BE2C (cell line): ENCODE data around the gene SPOCK2.

Experiments
- DNase-seq: peaks from one replicate; pipeline ENCODE4 v3.0.0-alpha.2; 2020
- H3K27me3 ChIP-seq: fragments of 250-450 bp; sonication (Bioruptor Pico); 2 replicates; pipeline ENCODE4 v1.5.1; 2020; ENCODE audit warnings: mild to moderate bottlenecking
- H3K36me3 ChIP-seq: fragments of 250-450 bp; sonication (Bioruptor Pico); 2 replicates; pipeline ENCODE4 v1.5.1; 2020; ENCODE audit warnings: mild to moderate bottlenecking
- H3K4me1 ChIP-seq: fragments of 250-450 bp; sonication (Bioruptor Pico); 2 replicates; pipeline ENCODE4 v1.5.1; 2020
- H3K4me3 ChIP-seq: 2 replicates; pipeline ENCODE4 v1.5.1; 2011; ENCODE audit warnings: low read depth, low read length
- H3K9me3 ChIP-seq: fragments of 250-450 bp; sonication (Bioruptor Pico); 2 replicates; pipeline ENCODE4 v1.5.1; 2020
- TF ChIP-seq, protein P1 (sequence below): IDR thresholded peaks from 2 replicates; pipeline ENCODE4 v1.5.1; 2012; ENCODE audit warnings: mild to moderate bottlenecking, low read depth, low read length

SPOCK2 gene

DNA sequence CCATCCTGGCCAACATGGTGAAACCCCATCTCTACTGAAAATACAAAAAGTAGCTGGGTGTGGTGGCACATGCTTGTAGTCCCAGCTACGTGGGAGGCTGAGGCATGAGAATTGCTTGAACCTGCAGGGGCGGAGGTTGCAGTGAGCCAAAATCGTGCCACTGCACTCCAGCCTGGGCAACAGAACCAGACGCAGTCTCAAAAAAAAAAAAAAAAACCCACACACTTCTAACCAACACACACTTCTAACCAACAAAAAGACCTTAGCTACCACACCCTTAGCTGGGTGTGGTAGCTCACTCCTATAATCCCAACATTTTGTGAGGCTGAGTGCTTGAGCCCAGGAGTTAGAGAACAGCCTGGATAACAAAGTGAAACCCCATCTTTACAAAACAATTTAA lies 33.9 kb upstream of the SPOCK2 start:
- Histone ChIP-seq H3K4me3 (no peak overlapping the region), H3K9me3 (no peaks in the 10 kb centered on the region), H3K27me3 (no peaks in the 10 kb centered on the region), H3K4me1 (peaks cover 10% of the 10 kb centered on the region), H3K36me3 (no peaks in the 10 kb centered on the region; the same call in 1 of the 2 replicates)
- TF ChIP-seq, protein P1, sequence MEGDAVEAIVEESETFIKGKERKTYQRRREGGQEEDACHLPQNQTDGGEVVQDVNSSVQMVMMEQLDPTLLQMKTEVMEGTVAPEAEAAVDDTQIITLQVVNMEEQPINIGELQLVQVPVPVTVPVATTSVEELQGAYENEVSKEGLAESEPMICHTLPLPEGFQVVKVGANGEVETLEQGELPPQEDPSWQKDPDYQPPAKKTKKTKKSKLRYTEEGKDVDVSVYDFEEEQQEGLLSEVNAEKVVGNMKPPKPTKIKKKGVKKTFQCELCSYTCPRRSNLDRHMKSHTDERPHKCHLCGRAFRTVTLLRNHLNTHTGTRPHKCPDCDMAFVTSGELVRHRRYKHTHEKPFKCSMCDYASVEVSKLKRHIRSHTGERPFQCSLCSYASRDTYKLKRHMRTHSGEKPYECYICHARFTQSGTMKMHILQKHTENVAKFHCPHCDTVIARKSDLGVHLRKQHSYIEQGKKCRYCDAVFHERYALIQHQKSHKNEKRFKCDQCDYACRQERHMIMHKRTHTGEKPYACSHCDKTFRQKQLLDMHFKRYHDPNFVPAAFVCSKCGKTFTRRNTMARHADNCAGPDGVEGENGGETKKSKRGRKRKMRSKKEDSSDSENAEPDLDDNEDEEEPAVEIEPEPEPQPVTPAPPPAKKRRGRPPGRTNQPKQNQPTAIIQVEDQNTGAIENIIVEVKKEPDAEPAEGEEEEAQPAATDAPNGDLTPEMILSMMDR, result no peak
- no peak for DNase-seq

DNA sequence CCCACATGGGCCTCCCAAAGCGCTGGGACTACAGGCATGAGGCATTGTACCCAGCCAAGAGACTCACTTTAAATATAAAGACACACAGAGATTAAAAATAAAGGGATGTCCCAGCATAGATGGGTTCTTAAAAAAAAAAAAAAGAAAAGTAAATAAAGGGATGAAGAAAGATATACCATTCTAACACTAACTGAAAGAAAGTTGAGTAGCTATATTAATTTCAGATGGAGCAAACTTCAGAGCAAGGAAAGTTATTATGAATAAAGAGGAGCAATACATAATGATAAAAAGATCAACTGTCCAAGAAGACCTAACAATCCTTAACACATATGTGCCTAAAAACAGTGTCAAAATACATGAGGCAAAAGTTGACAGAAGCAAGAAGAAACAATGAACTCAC lies 33.0 kb upstream of the SPOCK2 start:
- H3K27me3 ChIP-seq, result no peaks in the 10 kb centered on the region
- no peak for DNase-seq
- H3K36me3 ChIP-seq, result no peaks in the 10 kb centered on the region; the same call in 1 of the 2 replicates

DNA sequence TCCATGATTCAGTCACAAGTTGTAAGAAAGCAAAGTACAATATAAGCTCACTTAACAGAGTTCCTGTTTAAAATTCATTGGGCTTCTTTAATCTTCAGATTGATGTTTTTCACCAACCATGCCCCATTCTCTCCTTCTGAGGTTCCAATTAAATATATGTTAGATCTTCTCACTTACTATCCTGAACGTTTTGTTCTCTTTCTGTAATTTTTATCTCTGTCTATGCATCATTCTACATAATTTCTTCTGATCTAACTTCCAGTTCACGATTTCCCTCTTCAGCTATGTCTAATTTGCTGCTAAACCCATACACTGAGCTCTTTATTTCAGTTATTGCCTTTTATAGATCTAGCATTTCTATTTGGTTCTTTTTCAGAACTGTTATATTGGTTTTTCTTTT lies 28.0 kb upstream of the SPOCK2 start:
- DNase-seq, result no peak
- TF ChIP-seq, protein P1, result no peak

More for the DNA sequence above, 33.0 kb upstream of the SPOCK2 start:
- TF ChIP-seq, protein P1, result no peak
- Histone ChIP-seq H3K4me1 (peaks cover 4% of the 10 kb centered on the region), H3K4me3 (no peak overlapping the region), H3K9me3 (no peaks in the 10 kb centered on the region; the same call in 1 of the 2 replicates)

DNA sequence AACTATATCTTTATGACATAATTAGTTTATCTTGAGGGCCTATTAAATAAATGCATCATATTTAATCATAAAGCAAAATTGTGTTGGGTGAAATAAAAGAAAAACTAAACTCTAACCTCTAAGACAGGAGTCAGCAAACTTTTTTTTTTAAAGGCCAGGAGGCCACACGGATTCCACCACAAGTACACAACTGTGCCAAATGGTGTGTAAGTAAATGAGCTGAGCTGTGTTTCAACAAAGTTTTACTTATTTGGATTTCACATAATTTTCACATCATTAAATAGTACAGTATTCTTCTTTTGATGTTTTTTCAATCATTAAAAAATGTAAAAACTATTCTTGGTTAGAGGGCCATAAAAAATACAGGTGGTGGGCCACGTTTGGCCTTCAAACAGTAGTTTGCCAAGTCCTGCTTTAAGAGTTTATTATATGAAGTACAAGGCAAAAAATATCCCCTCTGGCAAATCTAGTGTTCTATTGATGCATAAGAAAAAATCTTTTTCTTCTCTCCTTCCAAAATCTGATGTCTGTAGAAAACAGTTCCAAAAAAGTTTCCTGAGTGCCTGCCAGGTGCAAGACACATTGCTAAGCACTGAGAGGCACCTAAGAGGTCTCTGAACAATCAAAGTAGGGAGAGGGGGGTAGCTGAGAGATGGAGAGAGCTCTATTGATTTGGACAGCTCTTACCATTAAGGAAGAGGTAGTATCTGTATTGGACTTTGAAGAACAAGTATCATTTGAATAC lies 26.5 kb upstream of the SPOCK2 start:
- Histone ChIP-seq H3K36me3 (no peaks in the 10 kb centered on the region), H3K4me1 (no peaks in the 10 kb centered on the region), H3K4me3 (no peak overlapping the region), H3K9me3 (no peaks in the 10 kb centered on the region; the same call in 1 of the 2 replicates), H3K27me3 (no peaks in the 10 kb centered on the region)
- DNase-seq, result no peak
- TF ChIP-seq, protein P1, result no peak

More for the DNA sequence above, 28.0 kb upstream of the SPOCK2 start:
- Histone ChIP-seq H3K4me3 (no peak overlapping the region), H3K27me3 (no peaks in the 10 kb centered on the region), H3K4me1 (no peaks in the 10 kb centered on the region), H3K36me3 (no peaks in the 10 kb centered on the region), H3K9me3 (no peaks in the 10 kb centered on the region; the same call in 1 of the 2 replicates)

DNA sequence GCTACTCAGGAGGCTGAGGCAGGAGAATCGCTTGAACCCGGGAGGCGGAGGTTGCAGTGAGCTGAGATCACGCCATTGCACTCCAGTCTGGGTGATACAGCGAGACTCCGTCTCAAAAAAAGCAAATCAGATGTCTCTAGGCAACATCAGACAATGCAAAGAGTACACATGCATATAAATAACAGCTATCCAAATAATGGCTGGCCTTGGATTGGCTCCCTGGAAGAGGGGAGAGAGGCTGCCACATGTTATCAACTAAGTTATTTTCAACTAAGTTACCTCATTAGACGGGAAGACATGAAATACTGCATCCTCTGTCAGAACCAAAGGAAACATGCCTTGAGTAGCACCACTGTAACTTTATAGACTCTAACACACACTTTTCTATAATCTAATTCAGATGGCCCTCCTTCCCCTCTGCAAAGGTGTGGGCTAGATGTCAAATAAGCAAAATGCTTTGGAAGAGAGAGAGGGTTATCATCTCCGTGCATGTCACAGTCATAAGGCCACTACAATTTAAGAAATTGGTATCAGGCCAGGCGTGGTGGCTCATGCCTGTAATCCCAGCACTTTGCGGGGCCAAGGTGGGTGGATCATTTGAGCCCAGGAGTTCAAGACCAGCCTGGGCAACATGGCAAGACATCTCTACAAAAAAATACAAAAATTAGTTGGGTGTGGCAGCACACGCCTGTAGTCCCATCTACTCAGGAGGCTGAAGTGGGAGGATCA lies 22.5 kb upstream of the SPOCK2 start:
- TF ChIP-seq, protein P1, result no peak

More for the DNA sequence above, 22.5 kb upstream of the SPOCK2 start:
- Histone ChIP-seq H3K4me3 (no peak overlapping the region), H3K9me3 (no peaks in the 10 kb centered on the region), H3K36me3 (no peaks in the 10 kb centered on the region), H3K27me3 (no peaks in the 10 kb centered on the region), H3K4me1 (peaks cover 3% of the 10 kb centered on the region; the same call in 1 of the 2 replicates)
- no peak for DNase-seq
